CD4-positive, CD25-positive, alpha-beta regulatory T cell (primary cell): ENCODE data around the gene ZNF330. TPM values are rescaled to one million over a fixed set of nuclear protein-coding genes. Genes with fewer than 3 reads are reported as not detected.

Experiments used
- polyA plus RNA-seq, 4 donors: library from polyadenylated mRNA; unstranded; fragments of 300-500 nt; fragmentation: Illumina TruSeq; gene quantifications; one replicate each; pipeline ENCODE4 v1.2.3, GENCODE V29; 2021
- total RNA-seq: library from RNA; stranded (reverse); gene quantifications from one replicate; pipeline ENCODE4 v1.2.3, GENCODE V29; 2022

ZNF330 gene
- total and polyA plus RNA-seq, 5 donors from 2014 or later = 24.3 to 43.3 (median 35.9) TPM

Other genes starting within 250 kb of the ZNF330 start
- gene RNF150, start 87.4 kb upstream of the ZNF330 start, total RNA-seq = 0.07 TPM
- not detected for gene RNF150, start 87.4 kb upstream of the ZNF330 start, polyA plus RNA-seq